Duodenal mucosa (tissue), 2 donors: Measurements from ENCODE around the gene SLC12A9.

ENCODE experiments used
- H3K27ac ChIP-seq: one replicate; pipeline ENCODE4 v1.7.0; 2013; ENCODE audit warnings: low read depth, low read length
- H3K27me3 ChIP-seq, 2 donors: one replicate each; pipeline ENCODE4 v1.7.0; 2013; ENCODE audit warnings: low read length in 2 of 2, control low read depth in 1 of 2; ENCODE audit not compliant: insufficient read depth in 2 of 2, control insufficient read depth in 1 of 2
- H3K36me3 ChIP-seq, 2 donors: one replicate each; pipeline ENCODE4 v1.7.0; 2013; ENCODE audit warnings: low read length in 2 of 2, control low read depth in 1 of 2; ENCODE audit not compliant: insufficient read depth in 2 of 2, control insufficient read depth in 1 of 2
- H3K4me1 ChIP-seq, 2 donors: one replicate each; pipeline ENCODE4 v1.7.0; 2013; ENCODE audit warnings: low read length in 2 of 2, control low read depth in 1 of 2; ENCODE audit not compliant: insufficient read depth in 2 of 2, control insufficient read depth in 1 of 2
- H3K4me3 ChIP-seq, 2 donors: one replicate each; pipeline ENCODE4 v1.7.0; 2013; ENCODE audit warnings: low read length in 2 of 2, low read depth in 1 of 2
- H3K9ac ChIP-seq, 2 donors: one replicate each; pipeline ENCODE4 v1.7.0; 2013; ENCODE audit warnings: low read length in 2 of 2, low read depth in 1 of 2
- H3K9me3 ChIP-seq, 2 donors: one replicate each; pipeline ENCODE4 v1.7.0; 2013; ENCODE audit warnings: low read length in 2 of 2, control low read depth in 1 of 2; ENCODE audit not compliant: control insufficient read depth in 1 of 2

Gene SLC12A9

GRCh38 chr7:100888291-100888987 lies 35.9 kb downstream of the SLC12A9 start:
- peak overlapping the region; percentile 70 to 91 for H3K9ac ChIP-seq
- H3K27ac ChIP-seq: no peak overlapping the region
- peaks cover 33 to 47% of the 10 kb centered on the region in 2 donors for H3K36me3 ChIP-seq
- peak overlapping the region; percentile 70 to 83 for H3K4me3 ChIP-seq
- peaks cover 26 to 32% of the 10 kb centered on the region in 2 donors for H3K4me1 ChIP-seq
- H3K9me3 ChIP-seq: no peaks in the 10 kb centered on the region
- no peaks in the 10 kb centered on the region for H3K27me3 ChIP-seq

DNA sequence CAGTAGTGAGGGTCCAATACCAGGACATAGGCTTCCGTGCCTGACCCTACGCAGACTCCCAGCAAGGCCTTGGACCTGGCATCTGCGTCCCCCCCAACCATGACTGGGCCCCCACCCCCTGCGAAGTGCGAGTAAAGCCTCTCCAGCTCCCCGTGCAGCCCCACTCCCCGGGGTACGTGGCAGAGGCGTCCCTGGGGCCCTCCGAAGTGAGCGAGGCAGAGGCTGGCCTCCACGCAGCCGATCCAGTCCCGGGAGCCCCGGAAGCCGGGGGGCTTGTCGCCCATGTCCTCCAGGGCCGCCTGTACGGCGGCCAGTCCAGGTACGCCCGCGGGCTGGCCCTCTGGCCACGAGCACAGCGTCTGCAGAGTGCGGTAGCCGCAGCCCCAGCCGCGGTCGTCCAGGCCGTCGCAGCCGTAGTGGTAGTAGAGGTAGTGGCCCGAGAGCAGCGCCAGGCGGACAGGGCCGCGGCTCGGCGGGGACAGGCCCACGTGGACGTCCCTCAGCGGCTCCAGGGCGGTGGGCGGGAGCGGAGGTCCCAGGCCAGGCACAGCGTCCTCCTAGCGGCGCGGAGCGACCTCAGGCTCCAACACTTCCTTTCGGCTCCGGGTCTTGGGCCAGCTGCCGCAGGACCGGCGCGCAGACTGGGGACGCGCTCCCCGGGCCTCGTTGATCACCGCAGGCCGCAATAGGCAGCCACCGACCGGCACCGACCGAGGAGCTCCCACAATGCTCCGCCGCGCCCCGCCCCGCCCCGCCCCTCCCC lies 36.7 kb downstream of the SLC12A9 start, which contains the start of gene UFSP1:
UFSP1 (minus strand) TSS at position 728 of the 763 bp plus-strand sequence; CDS start at position 284, 444 bp downstream.
- Histone ChIP-seq H3K27ac (peak within 1 kb of the TSS; percentile 82), H3K27me3 (no peaks in the 10 kb centered on the region), H3K36me3 (peaks cover 28 to 40% of the 10 kb centered on the region in 2 donors), H3K9me3 (no peaks in the 10 kb centered on the region), H3K4me3 (peak within 1 kb of the TSS; percentile 77 to 83), H3K9ac (peak within 1 kb of the TSS; percentile 70 to 91), H3K4me1 (peaks cover 26 to 33% of the 10 kb centered on the region in 2 donors)

DNA sequence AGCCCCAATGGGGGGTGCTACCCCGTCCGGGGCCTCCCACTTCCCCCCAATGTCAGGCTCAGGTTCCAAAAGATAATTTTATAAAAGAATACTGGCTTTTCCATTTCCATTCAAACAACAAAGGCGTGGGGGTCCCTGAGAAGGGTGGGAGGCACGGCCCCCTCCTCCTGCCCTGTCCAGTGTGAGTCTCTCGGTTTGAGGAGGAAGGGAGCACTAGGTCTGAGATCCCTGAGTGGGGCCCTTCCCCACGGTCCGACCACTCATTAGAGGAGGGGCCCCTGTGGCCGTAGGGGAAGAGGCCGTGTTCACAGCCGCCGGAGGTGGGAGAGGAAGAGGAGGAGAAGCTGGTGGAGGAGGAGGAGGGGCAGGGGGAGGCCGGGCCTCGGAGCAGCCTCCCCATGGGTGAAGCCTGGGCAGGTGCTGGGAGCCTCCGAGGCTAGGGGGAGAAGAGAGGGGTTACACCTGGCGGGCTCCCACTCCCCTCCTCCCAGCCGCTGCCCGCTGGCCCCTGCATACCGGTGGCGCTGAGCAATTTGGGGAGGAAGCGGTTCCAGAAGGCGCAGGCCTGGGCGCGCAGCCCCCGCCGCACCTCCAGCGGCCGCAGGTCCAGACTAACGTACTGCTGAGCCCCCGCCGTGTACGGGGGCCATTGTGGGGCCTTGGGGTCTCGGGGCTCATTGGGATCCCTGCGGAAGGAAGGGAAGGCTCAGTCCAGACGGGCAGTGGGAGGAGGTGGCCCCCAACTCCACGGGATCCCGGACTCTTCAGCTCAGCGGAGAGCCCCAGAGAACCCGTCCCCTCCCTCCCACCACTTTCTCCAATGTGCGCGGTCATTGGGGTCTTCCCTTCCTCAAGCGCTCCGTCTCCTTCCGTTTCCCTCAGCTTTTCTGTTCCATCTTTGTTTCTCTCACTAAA lies 38.4 kb downstream of the SLC12A9 start:
- Histone ChIP-seq H3K36me3 (peaks cover 16 to 24% of the 10 kb centered on the region in 2 donors), H3K4me1 (peaks cover 27 to 44% of the 10 kb centered on the region in 2 donors), H3K9me3 (no peaks in the 10 kb centered on the region), H3K4me3 (peak overlapping the region; percentile 63 to 77), H3K27ac (peak overlapping the region; percentile 82), H3K27me3 (peaks cover under 1 to 4% of the 10 kb centered on the region in 2 donors), H3K9ac (peak overlapping the region in 1 of 2 donors; percentile 56)

GRCh38 chr7:100891568-100892247 lies 39.2 kb downstream of the SLC12A9 start:
- Histone ChIP-seq H3K36me3 (peaks cover 8 to 16% of the 10 kb centered on the region in 2 donors), H3K27ac (no peak overlapping the region), H3K4me1 (peaks cover 33 to 51% of the 10 kb centered on the region in 2 donors), H3K27me3 (peaks cover 8 to 11% of the 10 kb centered on the region in 2 donors), H3K9me3 (no peaks in the 10 kb centered on the region), H3K4me3 (no peak overlapping the region), H3K9ac (peak overlapping the region in 1 of 2 donors; percentile 56)

DNA sequence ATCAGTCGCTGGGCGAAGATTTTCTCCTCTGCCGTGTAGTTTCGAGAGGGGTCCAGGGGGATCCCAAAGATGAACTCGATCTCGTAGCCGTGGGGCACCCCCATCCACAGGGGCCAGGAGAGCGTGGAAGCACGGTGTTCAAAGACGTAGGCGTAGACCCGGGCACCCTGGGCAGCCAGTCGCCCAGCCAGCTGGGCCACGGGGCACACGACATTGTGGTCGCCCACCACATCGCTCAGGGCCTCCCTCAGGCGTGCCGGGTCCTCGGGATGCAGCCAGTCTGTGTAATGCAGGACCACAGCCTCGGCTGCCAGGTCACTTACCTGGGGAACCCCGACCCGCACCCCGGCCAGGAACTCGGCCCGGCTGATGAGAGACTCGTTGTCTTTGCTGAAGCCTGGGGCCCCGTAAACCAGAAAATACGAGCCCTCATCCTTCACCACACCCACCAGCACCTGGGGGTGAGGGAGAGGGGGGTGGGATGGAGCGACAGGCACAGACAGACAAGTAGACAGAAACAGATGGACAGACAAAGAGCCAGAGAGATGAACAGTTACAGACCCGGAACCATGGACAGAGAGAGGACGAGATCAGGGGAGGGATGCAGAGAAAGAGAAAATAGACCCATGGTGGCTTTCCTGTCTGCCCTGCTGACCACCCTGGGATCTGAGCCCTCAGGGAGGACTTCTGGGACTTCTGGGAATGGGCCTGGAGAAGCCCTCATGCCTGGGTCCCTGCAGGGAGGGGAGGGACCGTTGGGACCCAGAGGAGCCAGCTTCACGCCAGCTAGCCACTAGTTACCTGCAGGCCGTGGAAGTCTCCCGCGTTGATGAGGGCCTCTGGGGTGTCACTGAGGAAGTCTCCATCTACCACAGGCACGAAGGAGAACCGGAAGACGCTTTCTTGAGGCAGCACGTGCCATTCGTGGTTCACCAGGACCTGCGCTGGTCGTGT lies 40.1 kb downstream of the SLC12A9 start:
- Histone ChIP-seq H3K27me3 (peaks cover 8 to 11% of the 10 kb centered on the region in 2 donors), H3K4me3 (no peak overlapping the region), H3K9me3 (no peaks in the 10 kb centered on the region), H3K36me3 (peaks cover 6 to 7% of the 10 kb centered on the region in 2 donors), H3K4me1 (peaks cover 29 to 45% of the 10 kb centered on the region in 2 donors), H3K27ac (no peak overlapping the region), H3K9ac (no peak overlapping the region)

- Histone ChIP-seq H3K27ac (no peak overlapping the region), H3K9me3 (no peaks in the 10 kb centered on the region), H3K9ac (no peak overlapping the region), H3K4me1 (peaks cover 21 to 37% of the 10 kb centered on the region in 2 donors), H3K27me3 (peaks cover 8 to 11% of the 10 kb centered on the region in 2 donors), H3K36me3 (peaks cover 0 to 4% of the 10 kb centered on the region in 2 donors), H3K4me3 (no peak overlapping the region)
These were observed 40.9 kb downstream of the SLC12A9 start for GRCh38 chr7:100893318-100893895.

DNA sequence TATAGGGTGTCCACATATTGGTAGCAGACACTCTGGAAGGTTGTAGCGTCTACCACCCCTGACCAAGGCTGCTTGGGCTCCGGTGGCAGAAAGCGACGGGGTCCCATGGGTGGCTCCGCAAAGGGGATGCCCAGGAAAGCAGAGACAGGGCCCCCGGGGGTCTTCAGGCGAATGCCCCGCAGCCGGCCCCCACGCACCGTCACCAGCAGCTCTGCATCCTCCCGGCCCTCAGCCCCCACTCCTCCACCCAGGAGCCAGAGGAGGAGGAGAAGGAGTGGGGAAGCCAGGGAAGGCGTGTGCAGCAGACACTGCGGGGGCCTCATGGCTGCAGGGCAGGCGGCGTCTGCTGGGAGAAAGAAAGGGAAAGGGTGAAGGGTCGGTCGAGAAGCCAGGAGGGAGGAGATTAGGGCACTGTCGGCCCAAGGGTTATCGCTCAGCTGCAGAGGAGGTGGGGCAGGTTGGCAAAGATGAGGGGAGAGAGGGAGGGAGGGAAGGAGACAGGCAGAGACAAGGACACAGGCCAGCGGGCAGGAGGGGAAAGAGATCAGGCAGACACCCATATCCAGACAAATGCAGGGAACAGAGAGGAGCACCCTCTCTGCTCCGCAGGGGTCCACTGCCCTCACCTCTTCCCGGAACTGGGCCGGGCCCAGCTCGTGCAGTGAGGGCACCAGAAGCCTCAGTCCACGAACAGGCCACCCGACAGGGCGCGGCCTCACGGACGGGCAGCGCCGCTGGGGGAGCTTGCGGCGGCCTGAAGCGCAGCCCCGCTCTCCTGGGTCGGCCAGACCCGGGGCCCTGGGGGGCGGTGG lies 41.6 kb downstream of the SLC12A9 start:
- peaks cover 15 to 31% of the 10 kb centered on the region in 2 donors for H3K4me1 ChIP-seq
- H3K27me3 ChIP-seq: peaks cover 8 to 11% of the 10 kb centered on the region in 2 donors
- no peaks in the 10 kb centered on the region for H3K36me3 ChIP-seq
- H3K9me3 ChIP-seq: no peaks in the 10 kb centered on the region
- no peak overlapping the region for H3K27ac ChIP-seq
- H3K4me3 ChIP-seq: peak overlapping the region in 1 of 2 donors; percentile 45
- no peak overlapping the region for H3K9ac ChIP-seq
